Smooth muscle cell of the brain vasculature (primary cell): Measurements from ENCODE around the gene AP3D1.
"Not testable (repeated sequence)": the region's sequence is repeated elsewhere in the genome, so short reads cannot be mapped to it uniquely, and the experiment has no call there.

Source experiments
- DNase-seq: peaks from one replicate; pipeline ENCODE4 v3.0.0-alpha.2; 2012; ENCODE audit warnings: low read depth, low spot score

The AP3D1 gene

DNA sequence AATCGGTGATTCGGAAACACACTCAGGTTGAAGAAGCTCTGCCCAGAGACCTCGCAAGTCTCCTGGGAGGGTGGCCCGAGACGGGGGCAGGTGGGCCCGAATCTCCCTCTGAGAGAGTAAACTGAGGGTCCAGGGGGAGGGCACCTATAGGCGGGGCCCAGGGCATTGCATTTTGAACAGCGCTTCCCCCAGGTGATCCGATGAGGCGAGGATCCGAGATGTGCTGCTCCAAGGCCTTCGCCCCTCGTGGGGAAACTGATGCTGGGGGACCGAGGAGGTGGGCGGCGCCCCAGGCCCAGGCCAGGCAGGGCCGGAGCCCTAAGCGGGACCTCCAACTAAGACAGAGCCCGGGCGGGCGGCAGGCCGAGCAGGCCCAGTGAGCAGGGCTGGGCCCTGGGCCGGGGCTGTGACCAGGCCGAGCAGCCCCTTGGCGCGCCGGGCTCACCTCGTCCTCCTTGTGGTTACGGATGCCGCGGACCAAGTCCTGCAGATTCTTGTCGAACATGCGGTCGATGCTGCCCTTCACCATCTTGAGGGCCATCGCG, 500 bp downstream of the AP3D1 start:
- DNase-seq, result no peak

- DNase-seq, result no peak
Observed at GRCh38 chr19:2149980-2150793, 1.2 kb downstream of the AP3D1 start.

GRCh38 chr19:2148482-2149135, 2.8 kb downstream of the AP3D1 start:
- DNase-seq, result no peak

GRCh38 chr19:2145831-2146241, 5.5 kb downstream of the AP3D1 start:
- DNase-seq, result no peak

GRCh38 chr19:2144190-2144589, 7.2 kb downstream of the AP3D1 start:
- DNase-seq, result no peak

DNA sequence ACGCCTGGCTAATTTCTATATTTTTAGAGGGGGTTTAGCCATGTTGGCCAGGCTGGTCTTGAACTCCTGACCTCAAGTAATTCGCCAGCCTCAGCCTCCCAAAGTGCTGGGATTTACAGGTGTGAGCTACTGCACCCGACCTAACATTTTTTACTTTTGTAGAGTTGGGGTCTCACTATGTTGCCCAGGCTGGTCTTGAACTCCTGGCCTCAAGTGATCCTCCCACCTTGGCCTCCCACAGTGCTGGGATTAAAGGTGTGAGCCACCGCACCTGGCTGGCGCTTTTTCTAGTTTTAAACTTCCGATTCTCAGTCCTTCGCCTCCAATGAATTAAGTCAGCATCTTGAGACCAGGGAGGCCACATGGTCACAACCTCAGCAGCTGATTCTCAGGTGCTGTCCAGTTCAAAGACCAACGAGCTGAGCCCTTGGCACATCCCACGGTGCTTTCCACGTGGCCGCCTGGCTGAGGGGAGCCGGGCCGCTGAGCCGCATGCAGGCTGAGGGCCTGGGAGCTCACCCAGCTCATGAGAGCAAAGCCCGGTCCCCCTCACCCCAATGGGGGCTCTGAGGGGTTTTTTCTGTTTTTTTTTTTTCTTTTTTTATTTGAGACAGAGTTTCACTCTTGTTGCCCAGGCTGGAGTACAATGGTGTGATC, 9.1 kb downstream of the AP3D1 start:
- DNase-seq, result no peak

GRCh38 chr19:2140138-2140569, 11.2 kb downstream of the AP3D1 start:
- no peak for DNase-seq

DNA sequence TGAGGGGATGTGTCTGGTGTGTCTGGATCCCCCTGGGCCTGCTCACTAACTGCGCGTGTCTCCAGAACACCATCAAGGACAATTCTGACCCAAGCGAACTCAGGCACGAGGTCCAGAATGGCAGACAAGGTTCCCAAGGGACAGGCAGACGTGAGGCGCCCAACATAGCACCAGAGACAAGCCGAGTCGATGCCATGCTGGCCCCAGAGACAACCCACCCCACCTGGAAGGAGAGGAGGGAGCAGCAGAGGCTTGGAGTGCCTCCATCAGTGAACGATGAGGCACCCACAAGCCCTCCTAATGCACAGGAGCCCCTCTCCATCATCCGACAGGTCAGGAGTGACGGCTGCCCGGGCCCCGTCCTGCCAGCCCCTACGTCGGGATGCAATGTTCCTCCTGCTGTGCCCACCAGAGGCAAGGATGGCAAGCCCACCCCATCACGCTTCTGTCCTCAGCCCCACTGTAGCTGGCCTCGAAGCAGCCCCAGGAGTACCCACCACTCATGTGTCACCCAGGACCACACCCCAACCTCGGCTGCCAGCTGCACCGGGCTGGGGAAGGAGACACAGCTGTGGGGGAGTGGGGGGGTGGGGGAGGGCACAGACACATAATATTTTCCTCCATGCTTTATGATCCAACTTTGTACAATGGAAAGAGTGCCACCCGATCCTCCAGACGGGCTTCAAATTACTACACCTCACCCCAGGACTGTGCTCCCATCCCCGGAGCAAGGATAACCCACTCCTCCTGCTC, 11.8 kb downstream of the AP3D1 start:
- no peak for DNase-seq

DNA sequence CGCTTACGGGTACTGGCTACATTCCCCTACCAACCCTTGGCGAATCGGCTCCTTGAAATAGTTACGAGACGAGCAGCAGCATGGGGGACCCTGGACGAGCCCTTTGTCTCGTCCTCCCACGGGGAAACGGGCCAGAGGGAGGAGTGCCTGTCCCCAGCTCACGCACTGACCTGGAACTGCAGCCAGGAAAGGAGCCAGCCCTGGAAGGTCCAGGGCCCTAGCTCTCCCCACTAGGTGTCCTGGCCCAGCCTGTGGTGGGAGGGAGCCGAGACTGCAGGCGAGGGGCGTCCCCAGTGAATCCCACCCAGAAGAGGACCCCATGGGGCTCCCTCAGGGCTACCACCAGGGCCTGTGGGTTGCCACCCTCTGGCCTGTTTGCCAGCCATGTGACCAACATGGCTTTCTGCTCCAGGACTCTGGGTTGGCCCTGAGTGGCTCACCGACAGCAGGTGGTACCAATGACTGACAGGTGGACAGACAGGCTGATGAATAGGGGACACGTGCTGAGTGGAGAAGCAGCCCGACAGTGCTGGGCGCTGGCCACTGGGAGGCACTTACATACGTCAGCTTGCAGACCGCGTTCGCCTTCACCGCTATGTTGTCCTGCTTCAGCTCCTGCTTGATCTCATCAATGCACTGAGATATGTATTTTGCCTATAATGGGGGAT, 13.2 kb downstream of the AP3D1 start:
- no peak for DNase-seq

GRCh38 chr19:2136796-2137195, 14.6 kb downstream of the AP3D1 start:
- DNase-seq, result no peak

DNA sequence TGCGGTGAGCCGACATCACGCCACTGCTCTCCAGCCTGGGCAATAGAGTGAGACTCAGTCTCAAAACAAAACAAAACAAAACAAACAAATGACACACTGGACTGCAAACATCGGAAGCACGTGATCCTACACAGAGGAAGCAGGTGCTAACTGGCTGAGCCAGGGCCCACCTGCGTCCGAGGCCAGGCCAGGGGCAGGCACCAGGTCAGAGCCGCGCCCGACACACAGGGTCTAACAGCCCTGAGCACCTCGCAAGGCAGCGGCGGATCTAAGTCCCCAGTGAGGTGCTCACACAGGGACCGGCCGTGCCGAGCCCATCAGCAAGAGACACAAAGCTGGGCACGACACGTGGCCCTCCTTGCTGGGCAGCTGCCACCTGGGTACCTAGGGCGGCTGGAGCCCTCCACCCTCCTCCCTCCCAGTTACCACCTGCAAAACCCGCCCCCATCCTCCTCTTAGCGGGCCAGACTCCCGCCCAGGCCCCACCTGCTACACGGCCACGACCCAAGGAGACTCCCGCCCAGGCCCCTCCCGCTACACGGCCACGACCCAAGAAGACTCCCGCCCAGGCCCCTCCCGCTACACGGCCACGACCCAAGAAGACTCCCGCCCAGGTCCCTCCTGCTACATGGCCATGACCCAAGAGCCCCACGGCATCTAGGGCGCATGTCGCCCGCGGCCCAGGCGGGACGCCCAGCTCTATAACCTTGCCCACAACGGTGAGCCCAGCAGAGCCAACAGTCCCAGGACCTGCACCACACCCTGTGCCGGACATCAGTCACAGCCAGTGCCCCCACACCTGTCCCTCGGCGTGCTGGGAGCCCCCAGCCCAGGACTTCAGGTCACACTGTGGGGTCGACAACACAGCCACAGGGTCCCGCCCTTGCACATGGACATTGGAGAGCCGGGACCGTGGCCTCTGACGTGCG, 15.6 kb downstream of the AP3D1 start:
- no peak for DNase-seq

GRCh38 chr19:2132731-2133490, 18.5 kb downstream of the AP3D1 start:
- DNase-seq, result no peak

DNA sequence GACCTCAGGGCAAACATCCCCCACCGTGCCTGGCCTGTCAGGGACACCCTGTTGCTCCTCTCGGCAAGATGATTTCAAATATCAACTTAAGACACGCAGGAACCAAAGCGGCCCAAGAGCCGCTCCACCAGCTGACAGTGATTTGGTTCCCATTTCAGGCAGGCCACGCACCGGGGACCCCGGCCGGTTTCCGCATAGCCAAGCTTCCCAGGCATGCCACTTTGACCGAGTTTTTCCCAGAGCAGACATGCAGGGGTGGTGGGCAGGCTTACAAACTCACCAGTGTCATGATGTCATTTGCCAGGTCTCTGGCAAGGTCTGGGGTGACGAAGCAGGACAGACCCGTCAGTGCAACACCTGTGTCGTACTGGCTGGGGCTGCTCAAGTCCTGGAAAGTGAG, 19.2 kb downstream of the AP3D1 start:
- no peak for DNase-seq

- not testable (repeated sequence) for DNase-seq
Observed at GRCh38 chr19:2131012-2131975, 20.1 kb downstream of the AP3D1 start.

DNA sequence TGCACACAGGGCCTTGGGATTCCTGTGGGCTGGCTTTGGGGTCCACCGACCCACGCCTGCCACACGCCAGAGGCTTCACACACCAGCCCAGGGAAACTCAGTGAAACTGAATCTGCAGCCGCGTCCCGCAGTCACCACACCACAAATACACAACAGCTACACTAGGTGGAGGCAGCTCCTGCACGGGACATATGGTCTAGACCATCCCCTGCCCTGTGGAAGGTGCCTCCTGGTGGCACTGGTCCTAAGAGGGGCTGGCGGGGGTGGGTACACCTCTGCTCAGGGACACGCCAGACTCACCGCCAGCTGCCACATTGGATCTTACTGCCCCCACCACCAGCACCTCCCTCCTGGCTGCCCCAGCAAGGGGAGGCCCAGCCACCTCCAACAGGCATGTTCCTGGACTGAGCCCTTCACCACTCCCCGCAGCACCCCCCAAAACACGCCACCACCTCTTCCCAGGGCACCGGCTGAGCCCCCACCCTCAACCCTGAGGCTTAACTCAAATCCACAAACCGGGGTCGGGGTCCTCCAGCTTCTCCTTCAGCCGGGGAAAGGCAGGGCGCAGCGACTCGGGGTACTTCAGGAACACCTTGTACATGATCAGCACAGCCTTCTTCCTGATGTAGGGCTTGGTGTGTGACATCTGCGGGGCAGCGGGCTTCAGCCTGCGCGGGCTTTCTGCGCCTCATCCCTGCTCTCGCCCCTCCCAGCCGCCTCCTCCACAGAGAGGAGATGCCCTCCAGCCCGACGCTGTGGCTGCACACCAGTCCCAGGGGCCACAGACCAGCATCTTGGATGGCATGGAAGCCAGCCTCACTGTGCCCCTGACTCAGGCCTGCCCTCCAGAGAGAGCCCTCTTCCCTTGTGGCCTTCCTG, 21.2 kb downstream of the AP3D1 start:
- no peak for DNase-seq

- DNase-seq, result no peak
Observed at GRCh38 chr19:2129486-2129885, 21.9 kb downstream of the AP3D1 start.

- DNase-seq, result no peak
Observed at GRCh38 chr19:2129022-2129421, 22.3 kb downstream of the AP3D1 start.
